ENCODE measurements around the gene OAF.
"Not testable (repeated sequence)": the region's sequence is repeated elsewhere in the genome, so short reads cannot be mapped to it uniquely, and the experiment has no call there.

The OAF gene

GRCh38 chr11:120244476-120245365 lies 33.9 kb downstream of the OAF start:
- no peak for DNase-seq

- no peak for DNase-seq
Observed at GRCh38 chr11:120245434-120245833, 34.6 kb downstream of the OAF start.

GRCh38 chr11:120248551-120249278 lies 37.9 kb downstream of the OAF start:
- DNase-seq, result peak; percentile 31

- no peak for DNase-seq
Observed at GRCh38 chr11:120249279-120250262, 38.7 kb downstream of the OAF start.

- not testable (repeated sequence) for DNase-seq
Observed at GRCh38 chr11:120253377-120253776, 42.5 kb downstream of the OAF start.

GRCh38 chr11:120254788-120255518 lies 44.1 kb downstream of the OAF start:
- DNase-seq, result no peak

- DNase-seq, result no peak
Observed at GRCh38 chr11:120255519-120255866, 44.7 kb downstream of the OAF start.

GRCh38 chr11:120256178-120256577 lies 45.3 kb downstream of the OAF start:
- DNase-seq, result no peak

GRCh38 chr11:120256779-120257178 lies 45.9 kb downstream of the OAF start:
- DNase-seq, result no peak

- DNase-seq, result no peak
Observed at GRCh38 chr11:120257346-120257745, 46.5 kb downstream of the OAF start.

- DNase-seq, result no peak
Observed at GRCh38 chr11:120258661-120259060, 47.8 kb downstream of the OAF start.

- no peak for DNase-seq
Observed at GRCh38 chr11:120259241-120259640, 48.4 kb downstream of the OAF start.

- no peak for DNase-seq
Observed at GRCh38 chr11:120259988-120260565, 49.2 kb downstream of the OAF start.

GRCh38 chr11:120260616-120261015 lies 49.8 kb downstream of the OAF start:
- no peak for DNase-seq

- no peak for DNase-seq
Observed at GRCh38 chr11:120261321-120261720, 50.5 kb downstream of the OAF start.

- DNase-seq, result no peak
Observed at GRCh38 chr11:120261931-120262330, 51.1 kb downstream of the OAF start.

GRCh38 chr11:120267319-120267718 lies 56.5 kb downstream of the OAF start:
- DNase-seq, result no peak

- DNase-seq, result no peak
Observed at GRCh38 chr11:120268686-120269085, 57.9 kb downstream of the OAF start.

GRCh38 chr11:120270386-120270785 lies 59.6 kb downstream of the OAF start:
- DNase-seq, result no peak

- no peak for DNase-seq
Observed at GRCh38 chr11:120271672-120272071, 60.8 kb downstream of the OAF start.

GRCh38 chr11:120272303-120272702 lies 61.5 kb downstream of the OAF start:
- no peak for DNase-seq

GRCh38 chr11:120273432-120273831 lies 62.6 kb downstream of the OAF start:
- DNase-seq, result no peak

Data from suppressor macrophage treated with lipopolysaccharide for 4 hours (primary cell).